ENCODE data around the gene CPNE7. TPM values are rescaled to one million over a fixed set of nuclear protein-coding genes. Genes with fewer than 3 reads are reported as not detected.

CPNE7 gene
- total and polyA plus RNA-seq, 7 experiments from 2014 or later = 0.39 to 5.2 TPM; not detected in 5

GRCh38 chr16:89536371-89536770 is 39.2 kb upstream of the CPNE7 start:
- ATAC-seq = no peak
- Mint-ChIP-seq H3K27me3 (no peaks in the 10 kb centered on the region), H3K27ac (peak overlapping the region in 7 of 9 donors; percentile 38 to 90 (median 73)), H3K36me3 (peaks cover 0 to 18% (median 8%) of the 10 kb centered on the region in 5 donors), H3K9me3 (no peaks in the 10 kb centered on the region), H3K4me3 (no peak overlapping the region), H3K4me1 (peaks cover 17 to 27% (median 24%) of the 10 kb centered on the region in 7 donors)
- POLR2A ChIA-PET = no interaction called here
- Histone ChIP-seq H3K4me3 (ENCODE audit: low read length) (no peak overlapping the region), H3K27ac (ENCODE audit: low read depth, low read length) (peak overlapping the region; percentile 55), H3K9me3 (ENCODE audit: control insufficient read depth in 2 of 3, low read length in 3 of 3) (no peaks in the 10 kb centered on the region), H3K27me3 (ENCODE audit: control insufficient read depth in 2 of 2, insufficient read depth in 2 of 2, low read length in 2 of 2) (no peaks in the 10 kb centered on the region), H3K4me1 (ENCODE audit: control insufficient read depth in 2 of 2, insufficient read depth in 2 of 2, low read length in 2 of 2) (peaks cover 9 to 22% of the 10 kb centered on the region in 2 donors), H3K36me3 (ENCODE audit: control insufficient read depth in 2 of 3, insufficient read depth in 3 of 3, low read length in 3 of 3) (peaks cover 0 to 49% (median 8%) of the 10 kb centered on the region in 3 experiments)
- no peak for DNase-seq
- intact Hi-C loops (cut with micrococcal nuclease) = no loop called here
- CTCF ChIA-PET = no interaction called here

- peaks cover 17 to 27% (median 24%) of the 10 kb centered on the region in 7 donors for H3K4me1 Mint-ChIP-seq
- ATAC-seq = no peak
- Histone ChIP-seq H3K36me3 (ENCODE audit: control insufficient read depth in 2 of 3, insufficient read depth in 3 of 3, low read length in 3 of 3) (peaks cover 0 to 50% (median 8%) of the 10 kb centered on the region in 3 experiments), H3K27ac (ENCODE audit: low read depth, low read length) (peak overlapping the region; percentile 16), H3K4me1 (ENCODE audit: control insufficient read depth in 2 of 2, insufficient read depth in 2 of 2, low read length in 2 of 2) (peaks cover 9 to 22% of the 10 kb centered on the region in 2 donors), H3K9me3 (ENCODE audit: control insufficient read depth in 2 of 3, low read length in 3 of 3) (no peaks in the 10 kb centered on the region), H3K4me3 (ENCODE audit: low read length) (no peak overlapping the region), H3K27me3 (ENCODE audit: control insufficient read depth in 2 of 2, insufficient read depth in 2 of 2, low read length in 2 of 2) (no peaks in the 10 kb centered on the region)
- intact Hi-C loops (cut with micrococcal nuclease) = no loop called here
- ChIA-PET CTCF (interaction anchor here (1.0 kb wide), 1 partner anchor 12 kb away, joined by 3 read pairs; no protein-coding TSS in a partner anchor), POLR2A (interaction anchor here (0.6 to 1.4 kb wide), 4 partner anchors 12 to 332 kb away, joined by 3 to 4 read pairs (median 4); no protein-coding TSS in a partner anchor)
- H3K4me3 Mint-ChIP-seq = peak overlapping the region in 1 of 10 donors; percentile 2
- DNase-seq = no peak
- H3K9me3 Mint-ChIP-seq = no peaks in the 10 kb centered on the region
- H3K27me3 Mint-ChIP-seq = no peaks in the 10 kb centered on the region
- peaks cover 0 to 15% (median 8%) of the 10 kb centered on the region in 5 donors for H3K36me3 Mint-ChIP-seq
- peak overlapping the region; percentile 38 to 90 (median 73) for H3K27ac Mint-ChIP-seq
These were observed 38.5 kb upstream of the CPNE7 start for GRCh38 chr16:89536886-89537548.

GRCh38 chr16:89537549-89537925 is 38.0 kb upstream of the CPNE7 start:
- ChIA-PET CTCF (interaction anchor here (1.0 kb wide), 1 partner anchor 12 kb away, joined by 3 read pairs; no protein-coding TSS in a partner anchor), POLR2A (interaction anchor here (0.9 to 1.4 kb wide), 3 partner anchors 11 to 49 kb away, joined by 3 to 4 read pairs (median 4); no protein-coding TSS in a partner anchor)
- no peak for ATAC-seq
- peaks cover 9 to 22% of the 10 kb centered on the region in 2 donors for H3K4me1 ChIP-seq (ENCODE audit: control insufficient read depth in 2 of 2, insufficient read depth in 2 of 2, low read length in 2 of 2)
- Mint-ChIP-seq H3K4me3 (no peak overlapping the region), H3K27ac (peak overlapping the region in 3 of 9 donors; percentile 38 to 75 (median 66)), H3K27me3 (no peaks in the 10 kb centered on the region), H3K36me3 (peaks cover 0 to 13% (median 8%) of the 10 kb centered on the region in 5 donors), H3K4me1 (peaks cover 17 to 27% (median 24%) of the 10 kb centered on the region in 7 donors), H3K9me3 (no peaks in the 10 kb centered on the region)
- DNase-seq = no peak
- no peak overlapping the region for H3K27ac ChIP-seq (ENCODE audit: low read depth, low read length)
- H3K4me3 ChIP-seq (ENCODE audit: low read length) = no peak overlapping the region
- intact Hi-C loops (cut with micrococcal nuclease) = no loop called here
- H3K36me3 ChIP-seq (ENCODE audit: control insufficient read depth in 2 of 3, insufficient read depth in 3 of 3, low read length in 3 of 3) = peaks cover 0 to 45% (median 8%) of the 10 kb centered on the region in 3 experiments
- H3K9me3 ChIP-seq (ENCODE audit: control insufficient read depth in 2 of 3, low read length in 3 of 3) = no peaks in the 10 kb centered on the region
- H3K27me3 ChIP-seq (ENCODE audit: control insufficient read depth in 2 of 2, insufficient read depth in 2 of 2, low read length in 2 of 2) = no peaks in the 10 kb centered on the region

- ATAC-seq (no peak), DNase-seq (no peak)
- Histone ChIP-seq H3K4me1 (ENCODE audit: control insufficient read depth in 2 of 2, insufficient read depth in 2 of 2, low read length in 2 of 2) (peaks cover 9 to 22% of the 10 kb centered on the region in 2 donors), H3K27me3 (ENCODE audit: control insufficient read depth in 2 of 2, insufficient read depth in 2 of 2, low read length in 2 of 2) (no peaks in the 10 kb centered on the region), H3K27ac (ENCODE audit: low read depth, low read length) (no peak overlapping the region), H3K36me3 (ENCODE audit: control insufficient read depth in 2 of 3, insufficient read depth in 3 of 3, low read length in 3 of 3) (peaks cover 0 to 41% (median 8%) of the 10 kb centered on the region in 3 experiments), H3K9me3 (ENCODE audit: control insufficient read depth in 2 of 3, low read length in 3 of 3) (no peaks in the 10 kb centered on the region), H3K4me3 (ENCODE audit: low read length) (no peak overlapping the region)
- ChIA-PET POLR2A (interaction anchor here (0.8 to 1.4 kb wide), 3 partner anchors 11 to 25 kb away, joined by 4 read pairs; no protein-coding TSS in a partner anchor), CTCF (no interaction called here)
- Mint-ChIP-seq H3K4me3 (peak overlapping the region in 1 of 10 donors; percentile 37), H3K9me3 (no peaks in the 10 kb centered on the region), H3K27me3 (no peaks in the 10 kb centered on the region), H3K4me1 (peaks cover 17 to 27% (median 23%) of the 10 kb centered on the region in 7 donors), H3K36me3 (peaks cover 0 to 14% (median 8%) of the 10 kb centered on the region in 5 donors), H3K27ac (peak overlapping the region in 4 of 9 donors; percentile 12 to 75 (median 48))
- intact Hi-C loops (cut with micrococcal nuclease) = no loop called here
These were observed 37.3 kb upstream of the CPNE7 start for GRCh38 chr16:89538286-89538685.

- H3K27me3 Mint-ChIP-seq = no peaks in the 10 kb centered on the region
- no peak for ATAC-seq
- peak overlapping the region in 3 of 9 donors; percentile 12 to 71 (median 44) for H3K27ac Mint-ChIP-seq
These were observed 35.0 kb upstream of the CPNE7 start for GRCh38 chr16:89540557-89540956.

GRCh38 chr16:89541792-89542191 is 33.8 kb upstream of the CPNE7 start:
- POLR2A ChIA-PET = interaction anchor here (0.5 to 1.8 kb wide), 2 partner anchors 15 to 188 kb away, joined by 3 to 4 read pairs; no protein-coding TSS in a partner anchor
- CTCF ChIA-PET = interaction anchor here (1.7 kb wide), 1 partner anchor 7 kb away, joined by 3 read pairs; no protein-coding TSS in a partner anchor
- no peak overlapping the region for H3K4me3 Mint-ChIP-seq
- Histone ChIP-seq H3K27ac (ENCODE audit: low read depth, low read length) (no peak overlapping the region), H3K9me3 (ENCODE audit: control insufficient read depth in 2 of 3, low read length in 3 of 3) (no peaks in the 10 kb centered on the region), H3K4me3 (ENCODE audit: low read length) (no peak overlapping the region), H3K27me3 (ENCODE audit: control insufficient read depth in 2 of 2, insufficient read depth in 2 of 2, low read length in 2 of 2) (no peaks in the 10 kb centered on the region), H3K4me1 (ENCODE audit: control insufficient read depth in 2 of 2, insufficient read depth in 2 of 2, low read length in 2 of 2) (no peaks in the 10 kb centered on the region), H3K36me3 (ENCODE audit: control insufficient read depth in 2 of 3, insufficient read depth in 3 of 3, low read length in 3 of 3) (peaks cover 0 to 59% (median 14%) of the 10 kb centered on the region in 3 experiments)
- intact Hi-C loops (cut with micrococcal nuclease) = no loop called here
- ATAC-seq (no peak), DNase-seq (no peak)
- H3K27ac Mint-ChIP-seq = no peak overlapping the region
- peaks cover 0 to 9% (median under 1%) of the 10 kb centered on the region in 5 donors for H3K36me3 Mint-ChIP-seq
- H3K4me1 Mint-ChIP-seq = peaks cover 0 to 3% (median 0%) of the 10 kb centered on the region in 7 donors
- no peaks in the 10 kb centered on the region for H3K27me3 Mint-ChIP-seq
- H3K9me3 Mint-ChIP-seq = no peaks in the 10 kb centered on the region

More at GRCh38 chr16:89540557-89540956, 35.0 kb upstream of the CPNE7 start:
- POLR2A ChIA-PET = interaction anchor here (0.7 to 1.8 kb wide), 2 partner anchors 17 to 323 kb away, joined by 3 to 4 read pairs; partner anchors contain the start of gene ZNF778
- intact Hi-C loops (cut with micrococcal nuclease) = no loop called here
- Mint-ChIP-seq H3K4me3 (no peak overlapping the region), H3K4me1 (peaks cover 0 to 5% (median under 1%) of the 10 kb centered on the region in 7 donors), H3K9me3 (no peaks in the 10 kb centered on the region), H3K36me3 (peaks cover 0 to 7% (median 0%) of the 10 kb centered on the region in 5 donors)
- CTCF ChIA-PET = interaction anchor here (0.6 to 1.7 kb wide), 3 partner anchors 9 to 937 kb away, joined by 3 read pairs; no protein-coding TSS in a partner anchor
- Histone ChIP-seq H3K4me3 (ENCODE audit: low read length) (no peak overlapping the region), H3K27me3 (ENCODE audit: control insufficient read depth in 2 of 2, insufficient read depth in 2 of 2, low read length in 2 of 2) (no peaks in the 10 kb centered on the region), H3K27ac (ENCODE audit: low read depth, low read length) (no peak overlapping the region), H3K9me3 (ENCODE audit: control insufficient read depth in 2 of 3, low read length in 3 of 3) (no peaks in the 10 kb centered on the region), H3K4me1 (ENCODE audit: control insufficient read depth in 2 of 2, insufficient read depth in 2 of 2, low read length in 2 of 2) (peaks cover 0 to 2% of the 10 kb centered on the region in 2 donors), H3K36me3 (ENCODE audit: control insufficient read depth in 2 of 3, insufficient read depth in 3 of 3, low read length in 3 of 3) (peaks cover 0 to 53% (median 8%) of the 10 kb centered on the region in 3 experiments)
- no peak for DNase-seq

Data from naive thymus-derived CD4-positive, alpha-beta T cell (primary cell).